A673 (cell line): ENCODE results near the gene MPDZ.

ENCODE experiments used
- EZH2 ChIP-seq: fragments of 200-600 bp; sonication (generic); IDR thresholded peaks from 2 replicates; pipeline ENCODE4 v1.6.1; 2017; ENCODE audit warnings: borderline replicate concordance, low read depth, mild to moderate bottlenecking, mixed read lengths, antibody characterized with exemption, low read length; ENCODE audit not compliant: poor library complexity, severe bottlenecking
- TF ChIP-seq, protein P1 (sequence below): fragments of 300-800, 200-600 bp; sonication (generic); conservative IDR thresholded peaks from 2 replicates; pipeline ENCODE4 v1.5.1; 2017; ENCODE audit warnings: low read depth, mild to moderate bottlenecking, antibody characterized with exemption, low read length, moderate library complexity, mixed read lengths

DNA sequence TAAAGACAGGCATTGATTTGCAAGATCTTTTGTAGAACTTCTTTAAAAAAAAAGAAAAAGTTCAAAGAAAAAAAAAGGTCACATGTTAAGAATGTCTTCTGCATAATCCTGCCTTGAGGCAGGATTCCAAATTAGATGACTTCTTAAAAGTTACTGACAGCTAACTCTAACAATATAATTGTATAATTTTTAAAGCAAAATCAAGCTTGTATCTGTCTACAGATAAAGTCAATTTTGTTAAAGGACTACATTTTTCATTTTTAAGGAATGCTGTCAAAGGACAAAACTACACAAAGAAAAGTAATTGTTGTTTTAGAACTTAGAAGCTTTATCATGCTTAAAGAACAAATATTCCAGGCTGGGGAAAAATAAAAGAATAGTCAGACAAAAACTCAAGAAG lies 57.8 kb downstream of the MPDZ start:
- TF ChIP-seq, protein P1, sequence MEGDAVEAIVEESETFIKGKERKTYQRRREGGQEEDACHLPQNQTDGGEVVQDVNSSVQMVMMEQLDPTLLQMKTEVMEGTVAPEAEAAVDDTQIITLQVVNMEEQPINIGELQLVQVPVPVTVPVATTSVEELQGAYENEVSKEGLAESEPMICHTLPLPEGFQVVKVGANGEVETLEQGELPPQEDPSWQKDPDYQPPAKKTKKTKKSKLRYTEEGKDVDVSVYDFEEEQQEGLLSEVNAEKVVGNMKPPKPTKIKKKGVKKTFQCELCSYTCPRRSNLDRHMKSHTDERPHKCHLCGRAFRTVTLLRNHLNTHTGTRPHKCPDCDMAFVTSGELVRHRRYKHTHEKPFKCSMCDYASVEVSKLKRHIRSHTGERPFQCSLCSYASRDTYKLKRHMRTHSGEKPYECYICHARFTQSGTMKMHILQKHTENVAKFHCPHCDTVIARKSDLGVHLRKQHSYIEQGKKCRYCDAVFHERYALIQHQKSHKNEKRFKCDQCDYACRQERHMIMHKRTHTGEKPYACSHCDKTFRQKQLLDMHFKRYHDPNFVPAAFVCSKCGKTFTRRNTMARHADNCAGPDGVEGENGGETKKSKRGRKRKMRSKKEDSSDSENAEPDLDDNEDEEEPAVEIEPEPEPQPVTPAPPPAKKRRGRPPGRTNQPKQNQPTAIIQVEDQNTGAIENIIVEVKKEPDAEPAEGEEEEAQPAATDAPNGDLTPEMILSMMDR, result no peak
- no peak for TF ChIP-seq EZH2
